Measurements from ENCODE around the gene DLD. TPM values are rescaled to one million over a fixed set of nuclear protein-coding genes. Genes with fewer than 3 reads are reported as not detected.

Gene DLD
- total RNA-seq: 10 to 100 TPM; 61.1 to 68.5 TPM
- polyA plus RNA-seq (ENCODE audit: insufficient read length in 6 of 6): 10 to 100 TPM; 73.3 to 80.2 (median 75.9) TPM
- long read RNA-seq, donor 1, transcript DLD-201 (14 exons, 3,755 nt): major isoform, 20 of 1,106 reads
- long read RNA-seq, donor 1, partial matches to known transcripts: 1,083 of 1,106 reads
- long read RNA-seq, donor 1, other reads (novel, unspliced or antisense): 0 of 1,106 reads
- long read RNA-seq, donor 2, transcript DLD-201 (14 exons, 3,755 nt): major isoform, 22 of 921 reads
- long read RNA-seq, donor 2, partial matches to known transcripts: 802 of 921 reads
- long read RNA-seq, donor 2, other reads (novel, unspliced or antisense): 95 of 921 reads
- long read RNA-seq, donor 3, transcript DLD-201 (14 exons, 3,755 nt): major isoform, 20 of 103 reads
- long read RNA-seq, donor 3, partial matches to known transcripts: 75 of 103 reads
- long read RNA-seq, donor 3, other reads (novel, unspliced or antisense): 7 of 103 reads
- long read RNA-seq, donor 4, transcript DLD-201 (14 exons, 3,755 nt): major isoform, 27 of 36 reads
- long read RNA-seq, donor 4, partial matches to known transcripts: 7 of 36 reads
- long read RNA-seq, donor 4, other reads (novel, unspliced or antisense): 2 of 36 reads
- long read RNA-seq, donor 5, transcript DLD-201 (14 exons, 3,755 nt): major isoform, 21 of 21 reads
- long read RNA-seq, donor 5, partial matches to known transcripts: 0 of 21 reads
- long read RNA-seq, donor 5, other reads (novel, unspliced or antisense): 0 of 21 reads
- long read RNA-seq, donor 6, transcript DLD-201 (14 exons, 3,755 nt): major isoform, 17 of 27 reads
- long read RNA-seq, donor 6, partial matches to known transcripts: 8 of 27 reads
- long read RNA-seq, donor 6, other reads (novel, unspliced or antisense): 0 of 27 reads
- long read RNA-seq, donor 7, transcript DLD-201 (14 exons, 3,755 nt): major isoform, 11 of 600 reads
- long read RNA-seq, donor 7, partial matches to known transcripts: 287 of 600 reads
- long read RNA-seq, donor 7, other reads (novel, unspliced or antisense): 302 of 600 reads
- long read RNA-seq, donor 8, transcript DLD-201 (14 exons, 3,755 nt): major isoform, 19 of 1,001 reads
- long read RNA-seq, donor 8, partial matches to known transcripts: 964 of 1,001 reads
- long read RNA-seq, donor 8, other reads (novel, unspliced or antisense): 17 of 1,001 reads
- long read RNA-seq, donor 9: 0 reads
- long read RNA-seq, donor 10, transcript DLD-201 (14 exons, 3,755 nt): major isoform, 12 of 16 reads
- long read RNA-seq, donor 10, partial matches to known transcripts: 0 of 16 reads
- long read RNA-seq, donor 10, other reads (novel, unspliced or antisense): 2 of 16 reads
- long read RNA-seq, donor 11, transcript DLD-201 (14 exons, 3,755 nt): major isoform, 24 of 56 reads
- long read RNA-seq, donor 11, partial matches to known transcripts: 23 of 56 reads
- long read RNA-seq, donor 11, other reads (novel, unspliced or antisense): 5 of 56 reads
- long read RNA-seq, donor 12, transcript DLD-201 (14 exons, 3,755 nt): major isoform, 11 of 838 reads
- long read RNA-seq, donor 12, partial matches to known transcripts: 811 of 838 reads
- long read RNA-seq, donor 12, other reads (novel, unspliced or antisense): 16 of 838 reads

- Histone ChIP-seq H3K4me1 (peaks cover 19 to 44% of the 10 kb centered on the region in 2 donors), H3K4me3 (peak within 1 kb of the TSS; percentile 56 to 70), H3K36me3 (peaks cover 0 to 20% of the 10 kb centered on the region in 2 donors), H3K27ac (peak within 1 kb of the TSS; percentile 92 to 97), H3K9me3 (no peaks in the 10 kb centered on the region), H3K27me3 (peaks cover 4 to 6% of the 10 kb centered on the region in 2 donors)
- peak; percentile 86 to 99 (median 96) for DNase-seq
- intact Hi-C loops (cut with DNase I): no loop called here
- no peak for TF ChIP-seq CTCF (IDR thresholded peaks at IDR 0.05)
- ATAC-seq: peak; percentile 98
Measured at GRCh38 chr7:107890962-107891635, at the start of gene DLD. Gene DLD (plus strand): TSS chr7:107891183. CDS start chr7:107891251, 68 bp downstream.

GRCh38 chr7:107842213-107842612 lies 48.8 kb upstream of the DLD start:
- Histone ChIP-seq H3K4me3 (no peak overlapping the region), H3K4me1 (no peaks in the 10 kb centered on the region), H3K27me3 (no peaks in the 10 kb centered on the region), H3K27ac (no peak overlapping the region), H3K36me3 (no peaks in the 10 kb centered on the region), H3K9me3 (no peaks in the 10 kb centered on the region)
- intact Hi-C loops (cut with DNase I): no loop called here
- ATAC-seq (no peak), DNase-seq (no peak)
- no peak for TF ChIP-seq CTCF (IDR thresholded peaks at IDR 0.05)

GRCh38 chr7:107843184-107843583 lies 47.8 kb upstream of the DLD start:
- H3K27ac ChIP-seq: no peak overlapping the region
- H3K9me3 ChIP-seq: no peaks in the 10 kb centered on the region
- H3K4me1 ChIP-seq: no peaks in the 10 kb centered on the region
- DNase-seq: peak in 1 of 4 donors; percentile 67
- no peaks in the 10 kb centered on the region for H3K36me3 ChIP-seq
- H3K27me3 ChIP-seq: no peaks in the 10 kb centered on the region
- no peak for TF ChIP-seq CTCF (IDR thresholded peaks at IDR 0.05)
- intact Hi-C loops (cut with DNase I): no loop called here
- ATAC-seq: no peak
- no peak overlapping the region for H3K4me3 ChIP-seq

- Histone ChIP-seq H3K4me1 (no peaks in the 10 kb centered on the region), H3K27me3 (no peaks in the 10 kb centered on the region), H3K4me3 (no peak overlapping the region), H3K36me3 (no peaks in the 10 kb centered on the region), H3K27ac (no peak overlapping the region), H3K9me3 (no peaks in the 10 kb centered on the region)
- ATAC-seq (no peak), DNase-seq (no peak)
- intact Hi-C loops (cut with DNase I): no loop called here
- TF ChIP-seq CTCF (IDR thresholded peaks at IDR 0.05): no peak
Measured at GRCh38 chr7:107846324-107846723, 44.7 kb upstream of the DLD start.

Data from left lung (tissue), 14 donors.